Sigmoid colon (tissue), 4 donors: ENCODE results near the gene GALNT1.

Source experiments
- EP300 ChIP-seq, 4 donors: sonication (generic); formaldehyde crosslinking; IDR thresholded peaks; one replicate each; pipeline ENCODE4 v1.6.1; 2017; ENCODE audit warnings: antibody characterized with exemption in 4 of 4
- POLR2AphosphoS5 ChIP-seq, 4 donors: sonication (generic); formaldehyde crosslinking; IDR thresholded peaks; one replicate each; pipeline ENCODE4 v1.6.1; 2017; ENCODE audit warnings: antibody characterized with exemption in 4 of 4
- TF ChIP-seq, protein P1 (sequence below), 4 experiments: fragments of 450-650 bp in 3 of 4; fragments of 200-600 bp in 1 of 4; IDR thresholded peaks; one replicate each; pipeline ENCODE4 v1.5.1; 2016 to 2019; ENCODE audit warnings: antibody characterized with exemption in 4 of 4, mild to moderate bottlenecking in 3 of 4, moderate library complexity in 2 of 4

GRCh38 chr18:35703043-35703688, 121.6 kb downstream of the GALNT1 start:
- TF ChIP-seq EP300 (IDR thresholded peaks at IDR 0.05) (no peak), POLR2AphosphoS5 (IDR thresholded peaks at IDR 0.05) (no peak)
- TF ChIP-seq, protein P1, sequence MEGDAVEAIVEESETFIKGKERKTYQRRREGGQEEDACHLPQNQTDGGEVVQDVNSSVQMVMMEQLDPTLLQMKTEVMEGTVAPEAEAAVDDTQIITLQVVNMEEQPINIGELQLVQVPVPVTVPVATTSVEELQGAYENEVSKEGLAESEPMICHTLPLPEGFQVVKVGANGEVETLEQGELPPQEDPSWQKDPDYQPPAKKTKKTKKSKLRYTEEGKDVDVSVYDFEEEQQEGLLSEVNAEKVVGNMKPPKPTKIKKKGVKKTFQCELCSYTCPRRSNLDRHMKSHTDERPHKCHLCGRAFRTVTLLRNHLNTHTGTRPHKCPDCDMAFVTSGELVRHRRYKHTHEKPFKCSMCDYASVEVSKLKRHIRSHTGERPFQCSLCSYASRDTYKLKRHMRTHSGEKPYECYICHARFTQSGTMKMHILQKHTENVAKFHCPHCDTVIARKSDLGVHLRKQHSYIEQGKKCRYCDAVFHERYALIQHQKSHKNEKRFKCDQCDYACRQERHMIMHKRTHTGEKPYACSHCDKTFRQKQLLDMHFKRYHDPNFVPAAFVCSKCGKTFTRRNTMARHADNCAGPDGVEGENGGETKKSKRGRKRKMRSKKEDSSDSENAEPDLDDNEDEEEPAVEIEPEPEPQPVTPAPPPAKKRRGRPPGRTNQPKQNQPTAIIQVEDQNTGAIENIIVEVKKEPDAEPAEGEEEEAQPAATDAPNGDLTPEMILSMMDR (IDR thresholded peaks at IDR 0.05) = no peak
